GM21737 (cell line): ENCODE data around the gene KIF11.

ENCODE experiments used
- ATAC-seq: cut with Tn5 transposase; IDR thresholded peaks from one replicate; pipeline ENCODE4 v1.9.1; 2021; ENCODE audit warnings: mild to moderate bottlenecking, moderate library complexity; ENCODE audit not compliant: unreplicated experiment

KIF11 gene

DNA sequence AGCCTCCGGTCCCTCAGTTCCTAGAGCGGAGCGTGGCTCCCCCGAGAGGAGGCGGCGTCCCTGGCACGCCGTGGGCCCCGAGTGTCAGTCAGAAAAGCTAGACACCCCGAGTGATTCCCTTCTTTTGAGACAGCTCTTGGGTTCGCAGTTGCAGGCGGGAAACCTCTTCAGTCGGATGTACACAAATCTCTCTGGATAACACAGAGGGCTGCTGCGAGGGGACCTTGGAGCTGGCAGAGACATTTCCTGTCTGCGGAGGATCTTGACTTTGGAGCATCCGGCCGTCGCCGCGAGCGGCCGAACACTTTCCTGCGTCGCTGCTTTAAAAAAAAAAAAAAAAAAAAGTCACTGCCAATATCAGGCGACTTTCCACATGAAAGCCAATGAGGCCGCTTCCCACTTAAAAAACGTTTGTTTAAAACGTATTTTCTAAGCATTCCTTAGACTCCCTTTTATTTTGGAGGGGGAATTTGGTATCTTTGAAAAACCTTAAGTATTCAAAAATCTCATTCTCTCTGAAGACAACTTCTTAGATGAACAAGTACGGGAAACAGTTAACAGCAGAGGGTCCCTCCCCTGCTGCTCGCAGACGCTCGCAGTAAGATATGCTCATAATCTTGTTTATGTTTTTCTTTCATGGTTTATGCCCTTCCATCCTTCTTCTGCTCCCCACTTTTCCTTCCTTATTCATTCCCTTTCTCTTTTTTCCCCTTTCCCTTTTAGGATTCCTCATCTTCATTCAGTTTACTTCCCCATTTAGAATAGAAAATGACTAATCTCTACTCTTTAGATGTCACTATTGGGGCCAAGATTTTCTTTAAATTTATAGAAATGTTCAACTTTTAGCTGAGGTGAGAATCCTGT is 106.8 kb downstream of the KIF11 start:
- ATAC-seq, result no peak

DNA sequence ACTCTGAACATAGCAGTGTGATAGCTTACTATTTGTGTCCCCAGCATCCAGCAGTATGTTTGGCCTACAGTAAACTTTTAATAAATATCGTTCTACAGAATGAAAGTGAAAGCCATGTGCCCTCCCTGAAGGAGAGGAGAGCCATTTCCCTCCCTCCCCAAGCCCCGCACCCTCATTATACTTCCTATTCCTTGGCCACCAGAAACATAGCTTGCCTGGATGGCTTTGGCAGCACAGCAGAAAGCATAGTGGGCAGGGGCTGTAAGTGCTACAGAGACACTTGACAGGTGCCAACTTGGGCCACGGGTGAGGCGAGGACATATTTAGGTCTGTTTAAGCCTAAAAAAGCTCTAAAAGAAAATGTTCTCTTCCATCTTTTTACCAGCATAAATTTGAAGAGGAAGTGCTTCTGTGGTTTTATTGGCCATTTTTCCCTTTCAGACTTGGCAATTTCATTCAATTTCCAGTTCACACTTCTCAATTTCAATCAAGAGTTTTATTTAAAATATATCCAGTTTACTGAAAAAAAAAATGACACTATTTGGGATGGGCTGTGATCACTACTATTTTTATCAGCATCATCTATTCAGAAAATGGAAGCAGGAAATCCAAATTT is 109.5 kb downstream of the KIF11 start:
- no peak for ATAC-seq
